H54 (cell line): ENCODE data around the gene FOXO6.

ENCODE experiments used
- DNase-seq: peaks from one replicate; pipeline ENCODE4 v3.0.0; 2011; ENCODE audit warnings: low spot score, mixed read lengths; ENCODE audit not compliant: insufficient read length
- FAIRE-seq: peaks from 3 replicates; lab custom pipeline; 2011; peaks lifted over from hg19 to GRCh38; lab: Jason Lieb, UNC
- POLR2A ChIP-seq: IDR thresholded peaks from 2 replicates; pipeline ENCODE4 v1.6.1; 2011; ENCODE audit warnings: low read depth, mild to moderate bottlenecking, low read length

FOXO6 gene

DNA sequence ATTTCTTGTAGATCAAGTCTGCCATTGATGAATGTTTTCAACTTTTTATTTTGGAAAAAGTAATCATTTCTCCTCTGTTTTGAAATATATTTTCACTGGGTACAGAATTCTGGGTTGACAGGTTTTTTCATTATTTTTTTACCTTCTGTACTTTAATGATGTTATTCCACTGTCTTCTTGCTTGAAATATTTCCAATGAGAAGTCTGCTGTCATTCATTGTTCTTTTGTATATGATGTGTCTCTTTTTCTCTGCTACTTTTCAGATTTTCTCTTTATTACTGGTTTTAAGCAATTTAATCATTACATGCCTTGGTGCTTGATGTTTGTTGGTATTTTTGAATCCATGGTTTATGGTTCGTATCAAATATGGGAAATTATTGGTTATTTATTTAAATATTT lies 22.4 kb upstream of the FOXO6 start:
- no peak for FAIRE-seq
- no peak for TF ChIP-seq POLR2A
- DNase-seq, result no peak

DNA sequence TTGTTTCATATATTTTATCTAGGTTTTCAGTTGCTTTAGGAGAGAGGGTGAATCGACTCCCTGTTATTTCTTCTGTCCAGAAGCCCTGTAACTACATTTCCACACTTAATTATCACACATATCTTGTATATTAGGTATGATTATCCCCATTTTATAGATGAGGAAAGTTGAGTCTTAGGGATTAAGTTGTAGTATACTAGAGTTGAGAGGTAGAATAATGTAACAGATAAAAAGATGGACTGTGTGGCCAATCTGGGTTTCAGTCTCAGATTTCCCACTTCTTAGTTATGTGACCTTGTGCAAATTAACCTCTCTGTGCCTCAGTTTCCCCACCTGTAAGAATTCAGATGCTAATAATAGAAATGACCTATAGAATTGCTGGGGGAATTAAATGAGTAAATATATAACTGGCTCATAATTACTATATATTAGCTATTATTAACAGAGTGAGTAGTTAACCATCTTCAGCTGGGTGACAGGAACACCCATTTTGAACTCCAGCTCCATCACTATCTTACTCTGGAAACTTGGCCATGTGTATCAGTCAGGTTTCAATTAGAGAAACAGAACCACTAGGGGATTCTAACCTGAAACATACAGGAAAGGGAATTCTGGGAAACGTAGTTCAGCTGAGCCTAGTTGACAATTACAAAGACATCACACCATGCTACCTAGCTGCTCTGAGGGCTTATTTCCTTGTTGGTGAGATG lies 20.4 kb upstream of the FOXO6 start:
- no peak for TF ChIP-seq POLR2A
- FAIRE-seq, result no peak
- DNase-seq, result no peak

DNA sequence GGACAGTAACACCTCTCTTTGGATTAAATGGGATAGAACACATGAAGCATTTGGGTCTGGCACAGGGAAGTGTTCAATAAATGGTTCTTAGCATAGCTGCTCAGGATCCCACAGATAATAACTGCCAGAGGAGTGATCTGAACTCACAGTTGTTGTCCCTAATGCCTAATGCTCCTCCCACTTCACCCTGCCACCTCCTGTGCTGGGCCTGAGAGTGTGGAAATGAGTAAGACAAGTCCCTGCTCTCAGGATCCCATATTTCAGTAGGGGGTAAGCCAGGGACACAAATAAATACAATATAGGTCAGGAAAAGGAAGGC lies 19.9 kb upstream of the FOXO6 start:
- FAIRE-seq (no peak), DNase-seq (no peak)
- TF ChIP-seq POLR2A, result no peak

DNA sequence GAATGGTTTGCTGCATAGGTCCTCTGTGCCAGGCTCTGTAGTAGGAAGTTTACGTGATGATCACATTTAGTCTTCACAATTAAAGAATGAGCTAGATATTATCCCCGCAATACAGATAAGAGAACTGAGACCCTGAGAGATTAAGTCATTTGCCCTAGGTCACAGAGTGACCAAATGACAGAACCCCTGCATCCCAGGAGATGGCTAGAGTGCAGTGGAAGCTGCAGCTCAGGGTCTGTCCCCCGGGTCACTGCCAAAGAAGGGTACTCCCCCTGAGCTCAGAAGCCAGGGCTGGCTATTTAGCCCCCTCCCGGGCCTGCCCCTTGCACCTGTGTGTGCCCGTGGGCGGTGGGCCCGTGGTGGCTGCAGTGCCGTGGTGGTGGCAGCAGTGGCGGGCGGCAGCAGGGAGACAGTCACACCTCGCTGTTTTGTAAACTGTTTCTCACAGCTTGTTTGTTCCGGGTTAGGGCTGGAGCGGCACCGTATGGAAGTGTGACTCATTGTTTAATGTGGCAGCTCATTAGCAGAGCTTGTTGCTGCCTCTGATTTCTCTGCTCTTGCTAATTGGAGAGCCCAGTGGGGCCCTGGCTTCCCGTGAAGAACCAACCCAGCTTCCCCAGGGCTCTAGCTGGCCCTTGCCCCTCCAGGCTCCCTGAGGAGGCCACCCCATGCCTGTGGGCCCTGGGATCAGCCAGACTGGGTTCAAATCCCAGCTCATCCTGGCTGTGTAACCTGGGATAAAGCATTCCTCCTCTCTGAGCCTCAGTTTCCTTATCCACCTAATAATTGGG lies 19.3 kb upstream of the FOXO6 start:
- DNase-seq (no peak), FAIRE-seq (no peak)
- no peak for TF ChIP-seq POLR2A

DNA sequence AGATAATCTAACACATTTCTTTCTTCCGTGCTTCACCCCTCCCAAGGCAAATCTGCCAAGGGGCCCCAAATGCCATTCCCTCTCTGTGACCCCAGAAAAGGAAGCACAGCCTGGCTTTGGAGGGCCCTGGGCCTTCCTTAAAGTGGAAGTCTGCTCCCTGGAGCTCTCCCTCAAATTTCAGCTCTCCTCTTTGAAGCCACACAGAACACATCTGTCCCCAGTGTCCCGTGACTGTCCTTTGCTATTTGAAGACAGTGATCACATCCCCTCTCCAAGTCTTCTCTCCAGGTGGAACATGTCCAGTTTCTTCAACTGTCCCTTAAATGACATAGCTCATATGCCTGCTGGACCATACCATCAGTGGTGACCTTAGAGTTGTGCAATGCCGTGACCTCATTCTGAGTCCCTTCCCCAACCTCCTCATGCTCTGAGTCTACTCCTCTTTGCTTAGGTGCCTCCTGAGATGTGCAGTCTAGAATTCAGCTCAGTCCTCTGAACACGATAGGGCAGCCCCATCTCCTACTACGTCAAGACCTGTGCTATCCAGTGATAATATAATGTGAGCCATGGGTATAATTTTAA lies 18.4 kb upstream of the FOXO6 start:
- TF ChIP-seq POLR2A, result no peak
- FAIRE-seq, result no peak
- no peak for DNase-seq

DNA sequence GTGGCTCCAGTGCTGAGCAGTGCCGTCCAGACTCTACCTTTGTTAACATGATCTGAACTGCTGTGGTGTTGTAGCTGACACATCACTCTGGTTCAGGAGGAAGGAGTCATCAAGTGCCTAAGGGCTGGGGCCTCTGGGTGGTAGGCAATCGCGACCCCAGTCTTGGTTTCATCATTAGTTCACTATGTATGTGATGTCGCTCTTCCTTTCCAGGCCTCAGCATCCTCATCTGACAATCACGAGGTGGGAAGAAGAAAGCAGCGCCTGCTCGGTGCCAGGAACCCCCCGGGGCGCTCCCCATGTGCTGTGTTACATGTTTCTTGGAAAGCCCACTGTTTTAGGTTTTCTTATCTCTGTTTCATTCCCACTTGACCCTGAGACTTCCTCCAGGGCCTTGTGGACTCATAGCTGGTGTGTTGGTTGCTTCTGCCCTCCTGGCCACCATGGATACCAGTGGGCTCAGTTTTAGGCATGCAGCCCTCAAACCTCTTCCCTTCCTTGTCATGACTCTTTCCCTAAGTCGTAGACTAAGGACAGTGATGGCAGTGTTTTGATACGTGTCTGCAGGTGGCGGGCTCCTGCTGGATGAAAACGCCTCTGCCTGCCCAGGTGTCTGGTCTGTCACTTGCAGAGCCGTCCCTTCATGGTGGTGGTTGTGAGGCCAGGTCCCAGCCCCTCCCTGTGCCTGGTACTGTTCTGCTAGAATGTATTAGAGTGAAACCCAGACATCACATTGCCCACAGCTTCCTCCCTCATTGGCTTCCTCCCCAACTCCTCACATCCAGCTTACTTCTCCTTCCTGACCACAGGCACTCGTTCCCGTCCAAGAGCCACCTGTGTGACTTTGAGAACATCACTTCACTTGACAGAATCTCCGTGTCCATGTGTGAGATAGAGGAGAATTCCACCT lies 17.2 kb upstream of the FOXO6 start:
- no peak for FAIRE-seq
- no peak for DNase-seq
- TF ChIP-seq POLR2A, result no peak

DNA sequence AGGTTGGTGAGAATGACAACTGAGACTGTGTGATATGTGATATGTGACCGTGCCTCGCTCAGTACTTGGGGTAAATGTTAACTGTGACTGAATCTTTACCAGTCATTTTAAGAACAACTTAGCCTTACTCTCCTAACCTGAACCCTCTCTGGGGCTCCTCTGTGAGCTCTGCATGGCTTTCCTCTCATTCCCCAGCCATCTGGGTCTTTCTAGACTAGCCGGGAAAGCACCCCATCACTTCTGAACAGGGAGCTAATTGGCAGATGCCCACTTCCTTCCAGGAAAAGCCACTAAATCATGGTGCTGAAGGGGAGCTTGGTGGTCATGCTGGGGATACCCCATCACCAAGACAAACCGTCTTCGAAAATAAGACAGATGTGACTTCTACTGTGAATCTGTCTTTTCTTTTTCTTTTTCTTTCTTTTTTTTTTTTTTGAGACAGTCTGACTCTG lies 16.5 kb upstream of the FOXO6 start:
- FAIRE-seq (no peak), DNase-seq (no peak)
- TF ChIP-seq POLR2A, result no peak

DNA sequence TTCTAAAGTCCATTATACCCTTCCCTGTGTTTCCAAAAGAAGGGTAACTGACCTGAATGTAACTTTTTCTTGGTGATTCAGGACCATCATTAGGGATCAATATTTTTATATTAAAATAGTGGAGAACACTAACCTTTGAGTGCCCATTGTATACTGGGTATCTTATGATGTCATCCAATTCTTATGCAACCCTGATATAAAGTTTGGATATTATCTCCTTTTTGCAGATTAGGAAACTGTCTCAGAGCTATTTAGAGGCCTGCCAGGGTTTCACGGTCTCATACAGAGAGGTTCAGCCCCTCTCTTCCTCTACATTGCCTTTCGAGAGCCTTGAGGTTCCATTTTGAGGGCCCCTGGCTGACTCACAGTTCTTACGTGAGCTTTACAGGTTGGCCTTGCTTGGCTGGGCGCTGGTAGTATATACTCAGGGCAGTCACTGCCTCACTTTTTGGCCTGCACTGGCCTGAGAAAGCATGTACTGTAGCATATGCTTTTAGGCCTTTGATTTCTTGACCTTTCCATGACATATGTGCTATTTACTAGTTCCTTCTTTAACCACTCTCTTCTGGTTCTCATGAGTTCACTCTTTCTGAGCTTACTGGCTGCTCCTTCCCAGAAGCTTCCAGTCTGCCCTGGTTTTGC lies 15.7 kb upstream of the FOXO6 start:
- DNase-seq (no peak), FAIRE-seq (no peak)
- TF ChIP-seq POLR2A, result no peak

DNA sequence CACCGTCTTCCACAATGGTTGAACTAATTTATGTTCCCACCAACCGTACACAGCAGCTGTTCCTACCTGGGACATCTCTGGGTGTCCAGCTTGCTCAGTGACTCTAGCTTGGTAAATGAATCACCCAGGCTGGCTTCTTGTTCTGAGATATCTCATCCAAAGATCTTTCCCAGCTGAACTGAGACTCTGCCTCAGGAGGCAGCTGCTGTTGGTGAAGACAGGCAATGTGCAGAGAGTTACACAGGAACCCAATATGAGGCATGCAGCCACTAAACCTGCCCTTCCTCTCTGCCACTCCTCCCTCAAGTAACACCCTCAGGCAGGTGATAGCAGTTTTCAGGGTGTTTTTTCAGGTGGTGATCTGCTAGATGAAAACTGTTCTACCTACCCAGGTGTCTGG lies 14.0 kb upstream of the FOXO6 start:
- FAIRE-seq (no peak), DNase-seq (no peak)
- TF ChIP-seq POLR2A, result no peak

DNA sequence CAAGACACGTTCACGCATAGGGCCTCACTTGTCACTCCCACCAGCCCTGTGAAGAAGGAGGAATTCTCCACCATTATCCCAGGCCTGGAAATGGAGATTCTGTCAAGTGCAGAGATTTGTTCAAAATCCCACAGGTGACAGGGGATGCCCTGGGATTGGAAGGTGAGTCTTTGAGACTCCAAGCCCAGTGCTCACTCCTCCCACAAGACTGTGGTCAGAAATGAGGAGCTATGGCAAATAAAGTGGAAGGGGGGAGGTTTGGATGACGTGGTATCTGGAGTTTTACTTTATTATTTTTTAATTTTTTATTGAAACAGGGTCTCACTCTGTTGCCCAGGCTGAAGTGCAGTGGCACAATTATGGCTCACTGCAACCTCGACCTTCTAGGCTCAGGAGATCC lies 12.8 kb upstream of the FOXO6 start:
- FAIRE-seq, result no peak
- no peak for TF ChIP-seq POLR2A
- DNase-seq, result no peak

DNA sequence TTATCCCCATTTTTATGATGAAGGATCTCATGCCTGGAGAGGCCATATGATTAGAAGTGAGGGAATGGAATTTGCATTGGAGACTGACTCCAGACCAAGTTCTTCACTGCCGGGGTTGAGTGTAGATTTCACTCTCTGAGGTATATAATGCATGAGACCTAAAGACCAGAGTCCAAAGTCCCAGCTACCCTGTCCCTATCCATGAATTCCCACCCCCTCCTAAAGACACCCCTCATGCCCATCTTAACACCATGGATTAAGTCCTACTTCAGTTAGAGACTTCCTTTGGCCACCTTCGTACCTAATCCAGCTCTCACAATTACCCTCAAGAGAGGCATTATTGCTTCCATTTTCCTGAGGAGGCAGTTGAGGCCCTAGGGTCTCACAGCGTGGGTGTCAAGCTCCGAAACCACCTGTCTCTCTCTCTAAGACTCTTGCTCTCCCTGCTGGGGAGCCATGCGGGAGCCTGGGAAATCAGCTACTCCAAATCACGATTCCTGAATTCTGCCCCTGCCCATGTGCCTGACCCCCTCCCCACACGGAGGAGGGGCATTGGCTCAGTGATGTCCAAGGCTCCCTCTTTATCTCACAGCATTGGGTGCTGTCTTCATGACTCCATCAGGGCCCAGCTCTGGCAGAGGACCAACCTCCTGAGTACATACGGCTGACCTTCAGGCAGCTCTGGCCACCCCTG lies 11.7 kb upstream of the FOXO6 start:
- FAIRE-seq, result no peak
- DNase-seq, result no peak
- no peak for TF ChIP-seq POLR2A

DNA sequence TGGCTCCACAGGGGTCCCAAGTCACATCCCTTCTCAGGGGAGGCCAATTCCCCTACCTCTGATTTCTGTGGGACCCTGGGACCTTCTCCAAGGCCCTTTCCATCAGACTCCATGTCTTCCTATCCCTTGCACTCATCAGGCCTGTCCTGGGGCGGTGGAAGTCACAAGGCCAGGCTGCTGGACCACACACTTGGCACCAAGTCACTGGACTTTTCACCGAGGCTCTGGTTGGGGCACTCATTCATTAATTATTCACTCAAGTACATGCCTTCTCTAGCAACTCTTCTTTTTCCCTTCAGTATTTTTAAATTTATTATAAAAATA lies 11.2 kb upstream of the FOXO6 start:
- DNase-seq (no peak), FAIRE-seq (no peak)
- TF ChIP-seq POLR2A, result no peak
